CD4-positive, alpha-beta T cell treated with Interleukin-6 for 4 hours (primary cell): ENCODE measurements around the gene OR2S2.
"Not testable (repeated sequence)": the region's sequence is repeated elsewhere in the genome, so short reads cannot be mapped to it uniquely, and the experiment has no call there.

ENCODE experiments used
- DNase-seq: peaks from one replicate; pipeline ENCODE4 v3.0.0-alpha.2; 2020; ENCODE audit warnings: mixed read lengths

Gene OR2S2

GRCh38 chr9:35958104-35958837 lies at the start of gene OR2S2:
TSS of gene OR2S2 (minus strand) at chr9:35958154. CDS start at chr9:35958098, 56 bp downstream.
- no peak for DNase-seq

DNA sequence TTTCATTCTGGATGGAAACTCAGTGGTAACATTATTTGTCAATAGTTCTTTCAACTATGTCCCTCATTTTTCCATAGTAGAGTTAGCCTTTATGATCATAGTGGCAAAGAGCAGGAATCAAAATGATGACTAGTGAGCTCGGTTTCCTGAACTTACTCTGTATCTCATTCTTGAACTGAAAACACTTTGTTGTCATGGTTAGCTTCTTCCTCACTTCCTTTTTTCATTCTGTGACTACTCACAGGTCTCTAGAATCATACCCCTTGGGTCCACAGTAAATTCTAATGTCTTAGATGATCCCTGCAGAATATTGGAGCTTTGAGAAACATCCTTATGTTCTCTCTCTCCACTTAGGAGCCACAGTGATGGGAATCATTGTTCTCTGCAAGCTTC lies 49.4 kb upstream of the OR2S2 start:
- no peak for DNase-seq

DNA sequence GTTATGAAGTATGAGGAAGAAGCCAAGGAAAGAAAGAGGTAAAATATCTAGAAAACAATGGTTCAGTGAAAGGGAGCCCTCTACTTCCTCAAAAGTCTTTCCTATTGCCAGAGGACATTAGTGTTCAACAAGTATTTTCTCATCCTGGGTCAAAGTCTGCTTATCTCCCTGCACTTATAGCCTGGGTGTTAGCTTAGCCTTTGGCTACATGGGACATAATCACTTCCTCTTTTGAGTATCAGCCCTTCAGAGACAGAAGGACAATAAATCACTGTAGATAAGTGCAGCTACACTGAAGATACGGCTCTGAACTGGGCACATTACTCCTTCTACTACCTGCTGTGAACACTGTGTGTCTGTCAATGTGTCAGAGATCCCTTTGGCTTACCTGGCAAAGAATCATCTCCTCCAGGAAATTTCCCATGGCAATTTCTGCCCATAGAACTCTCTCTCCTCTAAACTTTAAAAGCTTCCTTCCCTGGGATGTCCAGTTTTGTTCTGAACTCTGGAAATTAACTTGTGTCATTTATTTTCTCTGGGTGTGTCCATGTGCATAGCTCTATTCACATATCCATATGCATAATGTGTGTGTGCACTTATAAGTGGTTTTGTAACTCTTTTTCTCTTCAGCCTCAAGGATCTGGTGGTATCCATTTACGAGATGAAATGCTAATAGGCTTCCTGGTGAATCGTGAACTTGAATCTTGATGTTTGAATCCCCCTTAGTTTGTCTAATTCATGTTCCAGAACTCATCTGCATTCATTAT lies 48.8 kb upstream of the OR2S2 start:
- DNase-seq = no peak

- DNase-seq = no peak
Measured at GRCh38 chr9:36005891-36006290, 47.9 kb upstream of the OR2S2 start.

DNA sequence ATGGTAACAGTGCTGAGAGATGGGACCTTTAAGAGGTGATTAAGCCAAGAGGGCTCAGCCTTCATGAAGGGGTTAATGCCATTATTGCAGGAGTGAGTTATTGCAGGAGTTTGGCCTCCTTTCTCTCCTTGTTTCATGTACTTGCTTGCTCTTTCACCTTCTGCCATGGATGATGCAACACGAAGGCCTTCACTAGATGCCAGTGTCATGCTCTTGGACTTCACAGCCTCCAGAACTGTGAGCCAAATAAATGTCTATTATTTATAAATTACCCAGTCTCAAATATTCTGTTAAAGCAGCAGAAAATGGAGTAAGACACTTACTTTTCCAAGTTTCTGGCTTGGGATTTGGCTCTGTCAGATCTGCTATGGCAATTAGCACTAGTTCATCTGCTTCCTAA lies 40.4 kb upstream of the OR2S2 start:
- no peak for DNase-seq

DNA sequence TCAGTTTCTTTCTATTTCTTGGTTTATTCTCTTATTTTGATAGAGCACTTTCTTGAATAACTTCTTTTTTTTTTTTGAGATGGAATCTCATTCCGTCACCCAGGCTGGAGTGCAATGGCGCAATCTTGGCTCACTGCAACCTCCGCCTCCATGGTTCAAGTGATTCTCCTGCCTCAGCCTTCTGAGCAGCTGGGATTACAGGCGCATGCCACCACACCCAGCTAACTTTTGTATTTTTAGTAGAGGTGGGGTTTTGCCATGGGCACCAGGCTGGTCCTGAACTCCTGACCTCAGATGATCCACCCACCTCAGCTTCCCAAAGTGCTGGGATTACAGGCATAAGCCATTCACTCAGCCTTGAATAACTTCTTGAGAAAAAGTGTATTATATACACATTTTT lies 39.1 kb upstream of the OR2S2 start:
- not testable (repeated sequence) for DNase-seq

GRCh38 chr9:35996358-35996970 lies 38.5 kb upstream of the OR2S2 start:
- no peak for DNase-seq

- no peak for DNase-seq
Measured at GRCh38 chr9:35994959-35995358, 37.0 kb upstream of the OR2S2 start.

GRCh38 chr9:35993976-35994720 lies 36.2 kb upstream of the OR2S2 start:
- no peak for DNase-seq

GRCh38 chr9:35993136-35993535 lies 35.2 kb upstream of the OR2S2 start:
- not testable (repeated sequence) for DNase-seq

- no peak for DNase-seq
Measured at GRCh38 chr9:35990155-35990554, 32.2 kb upstream of the OR2S2 start.

GRCh38 chr9:35984021-35984420 lies 26.1 kb upstream of the OR2S2 start:
- DNase-seq = no peak

GRCh38 chr9:35981699-35982098 lies 23.7 kb upstream of the OR2S2 start:
- no peak for DNase-seq

DNA sequence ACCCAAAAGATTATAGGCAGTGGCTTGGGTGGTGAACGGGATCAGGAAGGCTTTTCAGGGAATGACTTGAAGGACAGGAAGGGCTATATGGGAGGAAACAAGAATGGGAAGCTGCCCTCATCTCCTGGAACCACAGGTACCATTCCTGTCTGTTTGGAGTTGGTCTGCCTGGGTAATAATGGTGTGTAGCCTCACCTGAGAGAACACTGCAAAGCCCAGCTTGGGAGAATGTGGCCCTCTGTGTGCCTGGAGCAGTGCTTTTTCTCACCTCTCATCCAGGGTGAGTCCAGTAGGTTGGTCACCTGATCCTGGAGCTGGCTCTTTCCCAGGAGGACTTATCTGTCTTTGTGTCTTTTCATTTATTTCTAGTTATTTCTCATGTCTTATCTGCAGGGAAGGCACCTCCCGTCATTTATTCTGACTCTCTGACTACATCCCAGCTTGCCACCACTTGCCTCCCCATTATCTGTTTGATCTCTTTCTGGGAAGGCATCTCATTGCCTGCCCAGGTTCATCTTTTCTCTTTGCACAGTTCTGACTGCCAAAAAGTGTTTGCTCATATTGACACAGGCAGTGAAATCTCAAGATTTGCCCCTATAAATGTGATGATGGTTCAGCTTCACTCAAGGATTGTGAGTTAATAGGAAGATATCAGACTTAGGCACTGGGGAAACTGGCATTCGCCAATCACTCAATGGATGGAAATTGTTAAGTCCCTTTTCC lies 22.5 kb upstream of the OR2S2 start:
- no peak for DNase-seq

DNA sequence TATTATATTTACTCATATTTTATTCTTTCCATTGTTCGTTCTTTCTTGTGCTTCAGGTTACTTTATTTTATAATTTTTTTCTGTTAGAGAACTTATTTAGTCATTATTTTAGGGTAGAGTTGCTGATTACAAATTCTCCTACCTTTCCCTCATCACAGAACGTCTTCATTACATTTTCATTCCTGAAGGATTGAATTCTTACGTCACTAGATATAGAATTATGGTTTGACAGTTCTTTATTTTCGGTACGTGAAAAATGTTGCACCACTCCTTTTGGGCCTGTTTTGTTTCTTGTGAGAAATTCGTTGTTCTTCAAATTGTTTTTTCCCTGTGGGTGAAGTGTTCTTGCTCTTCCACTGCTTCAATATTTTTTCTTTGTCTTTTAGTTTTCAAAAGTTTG lies 20.8 kb upstream of the OR2S2 start:
- no peak for DNase-seq

GRCh38 chr9:35976726-35977125 lies 18.8 kb upstream of the OR2S2 start:
- DNase-seq = no peak

DNA sequence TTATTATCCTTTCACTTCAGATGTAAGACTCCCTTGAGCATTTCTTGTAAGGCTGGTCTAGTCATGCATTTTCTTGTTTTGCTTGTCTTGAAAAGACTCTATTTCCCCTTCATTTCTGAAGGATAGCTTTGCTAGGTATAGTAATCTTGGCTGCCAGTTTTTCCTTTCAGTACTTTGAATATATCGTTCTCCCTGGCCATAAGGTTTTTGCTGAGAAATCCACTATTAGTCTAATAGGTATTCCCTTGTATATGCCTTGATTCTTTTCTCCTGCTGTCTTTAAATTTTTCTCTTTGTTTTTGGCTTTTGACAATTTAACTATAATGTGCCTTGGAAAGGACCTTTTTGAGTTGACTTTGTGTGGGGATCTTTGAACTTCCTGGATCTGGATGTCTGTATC lies 16.8 kb upstream of the OR2S2 start:
- no peak for DNase-seq

- peak; percentile 52 for DNase-seq
Measured at GRCh38 chr9:35972093-35972492, 14.1 kb upstream of the OR2S2 start.

DNA sequence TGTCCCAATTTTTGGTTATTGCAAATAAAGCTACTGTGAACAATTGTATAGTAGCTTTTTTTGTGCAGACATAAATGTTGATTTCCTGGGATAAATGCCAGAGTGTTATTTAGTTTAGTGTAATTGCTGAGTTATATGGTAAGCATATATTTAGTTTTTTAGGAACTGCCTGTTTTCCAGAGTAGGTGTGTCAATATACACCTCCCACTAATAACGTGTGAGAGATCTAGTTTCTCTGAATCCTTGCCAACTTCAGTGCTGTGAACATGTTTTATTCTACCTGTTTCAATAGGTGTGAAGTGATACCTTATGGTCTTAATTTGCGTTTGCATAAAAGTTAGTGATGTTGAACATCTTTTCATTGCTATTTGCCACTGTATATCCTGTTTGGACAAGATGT lies 9.1 kb upstream of the OR2S2 start:
- no peak for DNase-seq

GRCh38 chr9:35966433-35966832 lies 8.5 kb upstream of the OR2S2 start:
- DNase-seq = no peak

GRCh38 chr9:35965011-35965410 lies 7.1 kb upstream of the OR2S2 start:
- no peak for DNase-seq

- no peak for DNase-seq
Measured at GRCh38 chr9:35962126-35962906, 4.4 kb upstream of the OR2S2 start.
